HepG2 (cell line): ENCODE measurements around the gene EDN2. TPM values are rescaled to one million over a fixed set of nuclear protein-coding genes. Genes with fewer than 3 reads are reported as not detected.

Experiments
- GPN1 ChIP-seq: sonication (generic); formaldehyde crosslinking; IDR thresholded peaks from 2 replicates; pipeline ENCODE4 v1.5.1; 2020; ENCODE audit warnings: missing genetic modification reagents, borderline replicate concordance
- IRF2 ChIP-seq: IDR thresholded peaks from 2 replicates; pipeline ENCODE4 v1.6.1; 2018; ENCODE audit warnings: missing genetic modification reagents, missing compliant biosample characterization
- NFYB ChIP-seq: sonication (generic); formaldehyde crosslinking; IDR thresholded peaks from 2 replicates; pipeline ENCODE4 v1.4.0; 2020; ENCODE audit warnings: missing genetic modification reagents
- NONO ChIP-seq, 2 experiments: fragments of 450-650 bp in 1 of 2; sonication (generic) in 1 of 2; formaldehyde crosslinking in 1 of 2; IDR thresholded peaks in 1 of 2; conservative IDR thresholded peaks in 1 of 2; 2 replicates each; pipeline versions ENCODE4 v1.6.1 to v1.8.0; 2017 to 2022; ENCODE audit warnings: mild to moderate bottlenecking in 1 of 2, missing genetic modification reagents in 1 of 2, moderate library complexity in 1 of 2
- PHF20 ChIP-seq: sonication (generic); formaldehyde crosslinking; IDR thresholded peaks from 2 replicates; pipeline ENCODE4 v1.5.0; 2020; ENCODE audit warnings: mild to moderate bottlenecking, missing genetic modification reagents
- TAF15 ChIP-seq: fragments of 200-400 bp; formaldehyde crosslinking; IDR thresholded peaks from one replicate; pipeline ENCODE4 v1.6.1; 2018; ENCODE audit warnings: mild to moderate bottlenecking, low read depth, low read length; ENCODE audit not compliant: poor library complexity, severe bottlenecking
- TP53 ChIP-seq: sonication (generic); formaldehyde crosslinking; conservative IDR thresholded peaks from 2 replicates; pipeline ENCODE4 v1.4.0; 2020; ENCODE audit warnings: missing genetic modification reagents
- USF2 ChIP-seq, 2 experiments: sonication (generic) in 1 of 2; formaldehyde crosslinking in 1 of 2; IDR thresholded peaks; 2 replicates each; pipeline versions ENCODE4 v1.5.1 to v1.6.1; 2011 to 2020; ENCODE audit warnings: borderline replicate concordance in 1 of 2, low read depth in 1 of 2, low read length in 1 of 2, mild to moderate bottlenecking in 1 of 2, missing genetic modification reagents in 1 of 2, moderate library complexity in 1 of 2
- ZBED4 ChIP-seq: sonication (generic); formaldehyde crosslinking; IDR thresholded peaks from 2 replicates; pipeline ENCODE4 v1.4.0; 2020; ENCODE audit warnings: missing genetic modification reagents, borderline replicate concordance
- ZNF572 ChIP-seq: sonication (generic); formaldehyde crosslinking; IDR thresholded peaks from 2 replicates; pipeline ENCODE4 v1.5.1; 2020; ENCODE audit warnings: mild to moderate bottlenecking, missing genetic modification reagents
- polyA plus RNA-seq, 8 experiments: library from polyadenylated mRNA; depleted of rRNA in 3 of 8; stranded (reverse) in 7 of 8; unstranded in 1 of 8; fragments of >200 nt; fragmentation: Illumina TruSeq in 4 of 8; extraction: Trizol in 4 of 8; gene quantifications; 2 replicates each; pipeline versions ENCODE4 v1.2.1 to v1.2.3, GENCODE V29; 2011 to 2016; ENCODE audit warnings: low read depth in 4 of 8, missing spikeins in 1 of 8, mixed read lengths in 1 of 8; ENCODE audit not compliant: insufficient read depth in 1 of 8
- total RNA-seq, 5 experiments: library from RNA; depleted of rRNA; stranded (reverse); fragments of >200 nt; fragmentation: Illumina TruSeq; extraction: Trizol; gene quantifications; 2 replicates each; pipeline ENCODE4 v1.2.3, GENCODE V29; 2016; ENCODE audit warnings: low read depth in 1 of 5
- TF ChIP-seq, protein P1 (sequence below): sonication (generic); formaldehyde crosslinking; IDR thresholded peaks from 2 replicates; pipeline ENCODE4 v1.8.1; 2023; ENCODE audit warnings: mild to moderate bottlenecking, missing genetic modification reagents
- TF ChIP-seq, protein P2 (sequence below): sonication (generic); formaldehyde crosslinking; IDR thresholded peaks from 2 replicates; pipeline ENCODE4 v1.8.1; 2023; ENCODE audit warnings: mild to moderate bottlenecking, missing genetic modification reagents
- TF ChIP-seq, protein P3 (sequence below): sonication (generic); formaldehyde crosslinking; IDR thresholded peaks from 2 replicates; pipeline ENCODE4 v1.4.0; 2020; ENCODE audit warnings: mild to moderate bottlenecking, missing genetic modification reagents, borderline replicate concordance

EDN2 gene
- total and polyA plus RNA-seq, 2 of the 13 experiments (the other 11 are each of a cell fraction or from before 2014, with no cell fraction given): not detected

DNA sequence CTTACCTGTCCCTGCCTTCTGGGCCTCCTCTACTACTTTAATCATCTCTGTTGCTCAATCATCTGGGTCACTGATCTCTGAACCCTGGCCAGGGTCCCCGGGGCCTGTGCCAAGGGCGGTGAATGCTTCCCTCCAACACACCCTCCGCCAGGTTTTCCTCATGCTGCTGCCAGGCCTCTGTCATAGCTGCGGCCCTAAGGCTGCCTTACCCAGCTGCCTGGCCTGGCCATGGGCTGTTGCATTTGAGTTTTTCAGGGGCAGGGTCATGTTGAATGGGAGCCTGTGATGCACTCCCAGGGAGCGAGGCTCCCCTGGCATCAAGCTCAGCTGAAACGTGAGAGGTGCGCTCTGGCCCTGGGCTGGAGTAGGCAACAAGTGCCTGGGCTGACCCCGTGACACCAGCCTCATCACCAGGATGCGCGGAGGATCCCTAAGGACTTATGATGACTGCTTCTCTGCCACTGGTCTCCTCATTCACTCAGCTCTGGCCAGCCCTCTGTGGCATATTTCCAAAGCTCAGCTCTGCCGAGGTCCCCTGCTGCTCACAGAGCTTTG lies 7.6 kb downstream of the EDN2 start (continued):
- TF ChIP-seq ZBED4 (CRISPR knock-in tag) (peak; percentile 35; the same call in 1 of the 2 replicates), PHF20 (CRISPR knock-in tag) (no peak), USF2 (IDR thresholded peaks at IDR 0.05; ENCODE audit: low read depth, low read length) (no peak), USF2 (CRISPR knock-in tag; IDR thresholded peaks at IDR 0.05; ENCODE audit: borderline replicate concordance) (no peak), ZNF572 (no peak), TAF15 (no peak), GPN1 (no peak), NONO (IDR thresholded peaks at IDR 0.05) (no peak), NONO (CRISPR knock-in tag; conservative IDR thresholded peaks at IDR 0.05) (no peak), NFYB (no peak), TP53 (CRISPR knock-in tag) (no peak), IRF2 (no peak)
- TF ChIP-seq, protein P1, sequence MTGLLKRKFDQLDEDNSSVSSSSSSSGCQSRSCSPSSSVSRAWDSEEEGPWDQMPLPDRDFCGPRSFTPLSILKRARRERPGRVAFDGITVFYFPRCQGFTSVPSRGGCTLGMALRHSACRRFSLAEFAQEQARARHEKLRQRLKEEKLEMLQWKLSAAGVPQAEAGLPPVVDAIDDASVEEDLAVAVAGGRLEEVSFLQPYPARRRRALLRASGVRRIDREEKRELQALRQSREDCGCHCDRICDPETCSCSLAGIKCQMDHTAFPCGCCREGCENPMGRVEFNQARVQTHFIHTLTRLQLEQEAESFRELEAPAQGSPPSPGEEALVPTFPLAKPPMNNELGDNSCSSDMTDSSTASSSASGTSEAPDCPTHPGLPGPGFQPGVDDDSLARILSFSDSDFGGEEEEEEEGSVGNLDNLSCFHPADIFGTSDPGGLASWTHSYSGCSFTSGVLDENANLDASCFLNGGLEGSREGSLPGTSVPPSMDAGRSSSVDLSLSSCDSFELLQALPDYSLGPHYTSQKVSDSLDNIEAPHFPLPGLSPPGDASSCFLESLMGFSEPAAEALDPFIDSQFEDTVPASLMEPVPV (CRISPR knock-in tag): no peak
- TF ChIP-seq, protein P2, sequence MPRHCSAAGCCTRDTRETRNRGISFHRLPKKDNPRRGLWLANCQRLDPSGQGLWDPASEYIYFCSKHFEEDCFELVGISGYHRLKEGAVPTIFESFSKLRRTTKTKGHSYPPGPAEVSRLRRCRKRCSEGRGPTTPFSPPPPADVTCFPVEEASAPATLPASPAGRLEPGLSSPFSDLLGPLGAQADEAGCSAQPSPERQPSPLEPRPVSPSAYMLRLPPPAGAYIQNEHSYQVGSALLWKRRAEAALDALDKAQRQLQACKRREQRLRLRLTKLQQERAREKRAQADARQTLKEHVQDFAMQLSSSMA (CRISPR knock-in tag): no peak
- TF ChIP-seq, protein P3, sequence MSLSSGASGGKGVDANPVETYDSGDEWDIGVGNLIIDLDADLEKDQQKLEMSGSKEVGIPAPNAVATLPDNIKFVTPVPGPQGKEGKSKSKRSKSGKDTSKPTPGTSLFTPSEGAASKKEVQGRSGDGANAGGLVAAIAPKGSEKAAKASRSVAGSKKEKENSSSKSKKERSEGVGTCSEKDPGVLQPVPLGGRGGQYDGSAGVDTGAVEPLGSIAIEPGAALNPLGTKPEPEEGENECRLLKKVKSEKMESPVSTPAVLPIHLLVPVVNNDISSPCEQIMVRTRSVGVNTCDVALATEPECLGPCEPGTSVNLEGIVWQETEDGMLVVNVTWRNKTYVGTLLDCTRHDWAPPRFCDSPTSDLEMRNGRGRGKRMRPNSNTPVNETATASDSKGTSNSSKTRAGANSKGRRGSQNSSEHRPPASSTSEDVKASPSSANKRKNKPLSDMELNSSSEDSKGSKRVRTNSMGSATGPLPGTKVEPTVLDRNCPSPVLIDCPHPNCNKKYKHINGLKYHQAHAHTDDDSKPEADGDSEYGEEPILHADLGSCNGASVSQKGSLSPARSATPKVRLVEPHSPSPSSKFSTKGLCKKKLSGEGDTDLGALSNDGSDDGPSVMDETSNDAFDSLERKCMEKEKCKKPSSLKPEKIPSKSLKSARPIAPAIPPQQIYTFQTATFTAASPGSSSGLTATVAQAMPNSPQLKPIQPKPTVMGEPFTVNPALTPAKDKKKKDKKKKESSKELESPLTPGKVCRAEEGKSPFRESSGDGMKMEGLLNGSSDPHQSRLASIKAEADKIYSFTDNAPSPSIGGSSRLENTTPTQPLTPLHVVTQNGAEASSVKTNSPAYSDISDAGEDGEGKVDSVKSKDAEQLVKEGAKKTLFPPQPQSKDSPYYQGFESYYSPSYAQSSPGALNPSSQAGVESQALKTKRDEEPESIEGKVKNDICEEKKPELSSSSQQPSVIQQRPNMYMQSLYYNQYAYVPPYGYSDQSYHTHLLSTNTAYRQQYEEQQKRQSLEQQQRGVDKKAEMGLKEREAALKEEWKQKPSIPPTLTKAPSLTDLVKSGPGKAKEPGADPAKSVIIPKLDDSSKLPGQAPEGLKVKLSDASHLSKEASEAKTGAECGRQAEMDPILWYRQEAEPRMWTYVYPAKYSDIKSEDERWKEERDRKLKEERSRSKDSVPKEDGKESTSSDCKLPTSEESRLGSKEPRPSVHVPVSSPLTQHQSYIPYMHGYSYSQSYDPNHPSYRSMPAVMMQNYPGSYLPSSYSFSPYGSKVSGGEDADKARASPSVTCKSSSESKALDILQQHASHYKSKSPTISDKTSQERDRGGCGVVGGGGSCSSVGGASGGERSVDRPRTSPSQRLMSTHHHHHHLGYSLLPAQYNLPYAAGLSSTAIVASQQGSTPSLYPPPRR (CRISPR knock-in tag): no peak
